NCI-H460 (cell line): ENCODE measurements around the gene MIDN. TPM values are rescaled to one million over a fixed set of nuclear protein-coding genes. Genes with fewer than 3 reads are reported as not detected.

Source experiments
- DNase-seq: peaks from one replicate; pipeline ENCODE4 v3.0.0-alpha.2; 2016; ENCODE audit warnings: low read depth; ENCODE audit errors: extremely low read depth
- total RNA-seq: library from RNA; depleted of rRNA; stranded (reverse); fragments of >200 nt; shearing (Covaris generic); gene quantifications from 2 replicates; pipeline ENCODE4 v1.2.3, GENCODE V29; 2014

Gene MIDN
- total RNA-seq, 1 experiment from 2014 or later: 16.5 TPM

DNA sequence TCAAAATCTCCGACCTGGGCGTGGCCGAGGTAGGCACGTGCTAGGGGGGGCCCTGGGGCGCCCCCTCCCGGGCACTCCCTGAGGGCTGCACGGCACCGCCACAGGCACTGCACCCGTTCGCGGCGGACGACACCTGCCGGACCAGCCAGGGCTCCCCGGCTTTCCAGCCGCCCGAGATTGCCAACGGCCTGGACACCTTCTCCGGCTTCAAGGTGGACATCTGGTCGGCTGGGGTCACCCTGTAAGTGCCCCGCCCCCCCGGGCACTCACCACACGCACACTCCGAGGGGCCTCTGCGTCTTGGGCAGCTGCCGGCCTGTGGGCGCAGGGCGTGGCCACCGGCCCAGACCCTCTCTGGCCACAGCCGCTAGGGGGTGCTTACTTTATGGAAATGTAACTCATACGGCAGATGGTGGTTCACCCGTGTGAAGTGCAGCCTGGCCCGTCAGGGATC, 27.9 kb upstream of the MIDN start:
- no peak for DNase-seq

DNA sequence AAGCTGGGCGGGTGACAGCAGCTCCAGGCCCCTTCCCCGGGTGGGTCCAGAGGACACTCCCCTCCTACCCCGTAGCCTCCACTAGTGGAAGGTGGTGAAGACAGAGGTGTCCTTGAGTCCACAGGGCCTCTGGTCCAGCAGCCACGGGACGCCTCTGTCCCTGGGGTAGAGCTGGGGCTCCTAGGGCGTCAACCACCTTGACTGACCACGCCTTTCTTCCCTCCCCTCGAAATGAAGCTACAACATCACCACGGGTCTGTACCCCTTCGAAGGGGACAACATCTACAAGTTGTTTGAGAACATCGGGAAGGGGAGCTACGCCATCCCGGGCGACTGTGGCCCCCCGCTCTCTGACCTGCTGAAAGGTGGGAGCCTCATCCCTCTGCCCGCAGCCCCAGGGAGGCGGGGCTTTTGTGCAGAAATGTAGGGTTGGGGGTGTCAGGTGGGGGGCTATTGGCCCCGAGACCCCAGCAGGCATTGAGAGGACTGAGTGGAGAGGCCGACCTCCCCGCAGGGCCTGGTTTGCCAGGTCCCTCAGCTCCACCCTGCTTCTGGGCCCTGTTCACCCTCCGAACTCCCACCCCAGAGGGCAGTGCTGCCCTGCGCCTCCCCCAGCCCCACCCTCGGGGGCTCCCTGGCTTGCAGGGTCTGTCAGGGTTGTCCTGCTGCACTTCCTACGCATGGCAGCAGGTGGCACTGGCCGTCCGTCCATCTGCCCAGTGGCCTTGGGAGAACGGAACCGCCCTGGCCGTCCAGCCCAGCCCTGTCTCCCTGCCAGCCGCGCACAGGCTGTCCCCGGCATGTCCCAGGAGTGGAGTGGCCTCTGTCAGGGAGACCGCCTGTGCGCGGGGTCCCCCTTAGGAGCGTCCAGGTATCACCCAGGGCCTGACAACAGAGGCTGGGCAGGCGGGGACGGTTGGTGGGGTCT, 27.1 kb upstream of the MIDN start:
- DNase-seq: peak; percentile 45

DNA sequence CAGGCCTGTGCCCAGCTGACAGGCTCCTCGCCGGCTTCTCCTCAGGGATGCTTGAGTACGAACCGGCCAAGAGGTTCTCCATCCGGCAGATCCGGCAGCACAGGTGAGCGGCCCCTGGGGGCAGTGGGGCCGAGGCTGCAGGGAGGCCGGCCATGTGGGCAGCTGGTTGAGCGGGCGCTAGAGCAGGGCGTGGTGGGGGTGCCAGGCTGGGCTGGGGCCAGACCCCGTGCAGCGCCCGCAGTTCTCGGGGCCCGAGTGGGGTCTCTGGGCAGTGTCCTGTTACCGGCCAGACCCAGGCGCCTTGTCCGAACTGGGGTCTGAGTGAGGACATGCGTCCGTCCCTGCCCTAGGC, 26.5 kb upstream of the MIDN start:
- no peak for DNase-seq

DNA sequence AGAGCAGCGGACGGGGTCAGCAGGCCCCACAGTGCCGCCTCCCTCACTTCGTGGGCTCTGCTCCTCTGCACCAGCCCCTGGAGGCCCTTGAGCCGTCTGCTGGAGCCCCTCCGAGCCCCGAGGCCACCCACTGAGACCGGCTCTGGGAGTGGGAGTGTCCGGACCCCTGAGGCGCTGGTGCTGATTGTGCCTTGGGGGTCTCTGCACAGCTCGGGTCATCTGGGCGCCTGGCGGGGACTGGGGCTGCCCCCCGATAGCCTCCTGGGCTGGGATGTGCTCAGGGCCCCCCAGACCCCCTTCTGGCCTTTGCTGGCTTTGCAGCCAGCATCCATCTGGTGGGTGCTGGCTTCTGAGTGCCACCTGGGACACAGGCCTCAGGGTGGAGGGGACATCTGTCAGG, 26.0 kb upstream of the MIDN start:
- no peak for DNase-seq

DNA sequence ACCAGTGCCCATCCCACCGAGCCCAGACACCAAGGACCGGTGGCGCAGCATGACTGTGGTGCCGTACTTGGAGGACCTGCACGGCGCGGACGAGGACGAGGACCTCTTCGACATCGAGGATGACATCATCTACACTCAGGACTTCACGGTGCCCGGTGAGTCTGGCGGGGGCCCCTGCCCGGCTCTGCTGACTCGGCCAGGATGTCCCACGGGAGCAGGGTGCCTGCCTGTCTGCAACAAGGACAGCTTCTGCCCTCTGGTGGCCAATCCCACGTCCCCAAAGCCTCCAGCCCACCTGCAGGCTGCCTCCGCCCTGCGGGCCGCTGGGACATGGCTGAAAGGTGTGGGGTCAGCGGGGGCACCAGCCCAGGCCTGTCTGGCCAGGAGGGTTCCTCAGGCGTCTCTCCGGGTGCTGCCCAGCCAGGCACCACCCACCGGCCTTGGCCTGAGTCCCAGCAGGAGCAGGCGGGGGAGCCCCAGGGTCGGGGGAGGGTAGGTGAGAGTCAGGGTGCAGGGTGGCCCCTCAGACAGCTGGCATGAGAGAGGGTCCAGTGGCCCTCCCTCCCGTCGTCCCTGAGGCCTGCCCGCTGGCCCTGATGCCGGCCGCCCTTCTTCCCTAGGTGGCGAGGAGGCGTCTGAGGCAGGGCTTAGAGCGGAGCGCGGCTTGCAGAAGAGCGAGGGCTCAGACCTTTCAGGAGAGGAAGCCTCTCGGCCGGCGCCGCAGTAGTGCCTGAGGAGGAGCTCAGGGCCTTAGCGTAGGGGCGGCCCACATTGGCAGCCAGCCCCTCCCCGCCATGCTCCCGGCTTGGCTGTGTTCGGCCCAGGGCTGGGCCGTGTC, 25.1 kb upstream of the MIDN start:
- DNase-seq: no peak

DNA sequence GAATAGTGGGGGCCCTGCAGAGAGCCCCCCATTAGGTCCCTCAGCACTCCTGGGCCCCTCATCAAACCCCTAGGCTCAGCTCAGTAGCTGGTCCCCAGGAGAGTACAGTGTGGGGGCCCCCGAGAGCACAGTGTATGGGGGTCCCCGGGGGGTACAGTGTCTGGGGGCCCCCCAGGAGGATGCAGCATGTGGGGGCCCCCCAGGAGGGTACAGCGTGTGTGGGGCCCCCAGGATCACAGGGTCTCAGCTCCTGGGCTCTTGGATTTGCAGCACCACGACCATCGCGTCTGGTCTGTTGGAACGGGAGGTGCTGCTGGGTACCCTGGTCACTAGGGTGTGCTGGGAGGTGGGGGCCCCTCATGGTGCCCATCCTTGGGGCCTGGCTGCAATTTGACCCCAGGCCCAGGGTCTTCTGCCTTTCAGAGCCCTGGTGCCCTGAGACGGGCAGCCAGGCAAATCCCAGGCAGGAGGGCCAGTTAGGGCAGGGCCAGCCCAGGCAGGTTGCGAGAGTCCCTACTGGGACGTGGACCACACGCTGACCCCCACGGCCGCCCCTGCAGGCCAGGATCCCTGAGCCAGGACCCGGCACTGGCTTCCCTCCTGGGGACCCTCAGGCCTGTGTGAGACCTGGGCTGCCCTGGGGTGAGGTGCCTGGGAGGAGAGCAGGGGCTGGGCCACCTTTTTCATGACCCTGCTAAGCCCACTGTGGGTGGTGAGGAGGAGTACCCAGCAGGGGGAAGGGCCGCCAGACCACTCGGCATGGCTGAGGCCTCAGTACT, 24.1 kb upstream of the MIDN start:
- no peak for DNase-seq

DNA sequence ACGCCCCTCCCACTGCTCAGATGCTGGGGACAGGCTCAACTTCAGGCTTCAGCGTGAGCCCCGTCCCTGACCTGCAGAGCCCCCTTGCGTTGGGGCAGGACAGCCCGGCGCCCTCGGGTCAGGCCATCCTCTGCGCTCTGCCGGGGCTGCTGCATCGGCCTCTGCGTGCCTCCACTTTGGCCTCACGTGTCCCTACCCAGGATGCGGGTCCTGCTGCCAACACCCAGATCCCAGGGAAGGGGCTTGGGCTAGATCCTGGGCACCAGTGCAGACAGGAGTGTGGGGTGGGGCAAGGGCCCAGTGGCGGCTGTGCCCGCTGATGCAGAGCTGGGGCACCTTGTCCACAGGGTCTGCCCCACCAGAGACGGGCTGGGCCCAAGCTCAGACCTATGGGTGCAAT, 23.5 kb upstream of the MIDN start:
- DNase-seq: no peak

DNA sequence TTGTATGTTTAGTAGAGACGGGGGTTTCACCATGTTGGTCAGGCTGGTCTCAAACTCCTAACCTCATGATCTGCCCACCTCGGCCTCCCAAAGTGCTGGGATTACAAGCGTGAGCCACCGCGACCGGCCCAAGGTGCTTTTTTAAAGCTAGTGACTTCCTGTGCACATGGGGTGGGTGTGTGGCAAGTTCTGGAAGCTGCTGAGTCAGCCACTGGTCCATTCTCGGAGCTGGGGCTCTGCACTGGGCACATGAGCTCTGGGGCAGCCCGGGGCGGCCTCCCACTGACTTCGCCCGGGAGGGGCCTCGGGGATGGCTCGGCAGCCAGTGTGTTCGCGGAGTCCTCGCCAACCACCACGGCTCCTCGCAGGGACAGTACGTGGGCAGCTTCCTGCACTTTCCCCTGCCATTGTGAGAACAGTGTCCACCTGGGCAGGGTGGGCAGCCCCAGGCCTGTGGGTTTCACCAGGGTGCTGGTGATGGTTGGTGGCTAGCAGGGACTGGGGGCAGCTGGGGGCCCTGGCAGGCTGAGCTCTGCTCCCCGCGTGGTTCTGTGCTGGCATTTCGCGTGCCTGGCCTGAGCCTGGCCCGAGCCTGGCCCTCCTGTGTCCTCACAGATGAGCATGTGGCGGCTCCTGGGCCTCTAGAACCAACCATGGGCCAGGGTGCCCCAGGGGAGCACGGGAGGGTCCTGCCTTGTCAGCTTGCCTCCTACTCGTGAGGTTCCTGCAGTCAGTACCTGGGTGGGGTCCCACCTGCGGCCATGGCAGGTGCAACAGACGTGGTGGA, 22.8 kb upstream of the MIDN start:
- no peak for DNase-seq

DNA sequence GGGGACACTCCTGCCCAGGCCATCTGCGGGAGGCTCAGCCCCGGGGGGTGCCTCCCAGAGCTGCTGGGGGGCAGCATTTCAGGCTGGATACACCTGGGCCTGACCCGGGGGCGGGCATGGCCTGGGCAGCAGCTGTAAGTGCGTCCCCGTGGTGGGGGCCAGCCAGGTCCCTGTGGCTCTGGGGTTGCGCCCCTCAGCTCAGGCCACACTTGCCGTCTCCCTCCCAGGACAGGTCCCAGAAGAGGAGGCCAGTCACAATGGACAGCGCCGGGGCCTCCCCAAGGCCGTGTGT, 22.2 kb upstream of the MIDN start:
- no peak for DNase-seq

DNA sequence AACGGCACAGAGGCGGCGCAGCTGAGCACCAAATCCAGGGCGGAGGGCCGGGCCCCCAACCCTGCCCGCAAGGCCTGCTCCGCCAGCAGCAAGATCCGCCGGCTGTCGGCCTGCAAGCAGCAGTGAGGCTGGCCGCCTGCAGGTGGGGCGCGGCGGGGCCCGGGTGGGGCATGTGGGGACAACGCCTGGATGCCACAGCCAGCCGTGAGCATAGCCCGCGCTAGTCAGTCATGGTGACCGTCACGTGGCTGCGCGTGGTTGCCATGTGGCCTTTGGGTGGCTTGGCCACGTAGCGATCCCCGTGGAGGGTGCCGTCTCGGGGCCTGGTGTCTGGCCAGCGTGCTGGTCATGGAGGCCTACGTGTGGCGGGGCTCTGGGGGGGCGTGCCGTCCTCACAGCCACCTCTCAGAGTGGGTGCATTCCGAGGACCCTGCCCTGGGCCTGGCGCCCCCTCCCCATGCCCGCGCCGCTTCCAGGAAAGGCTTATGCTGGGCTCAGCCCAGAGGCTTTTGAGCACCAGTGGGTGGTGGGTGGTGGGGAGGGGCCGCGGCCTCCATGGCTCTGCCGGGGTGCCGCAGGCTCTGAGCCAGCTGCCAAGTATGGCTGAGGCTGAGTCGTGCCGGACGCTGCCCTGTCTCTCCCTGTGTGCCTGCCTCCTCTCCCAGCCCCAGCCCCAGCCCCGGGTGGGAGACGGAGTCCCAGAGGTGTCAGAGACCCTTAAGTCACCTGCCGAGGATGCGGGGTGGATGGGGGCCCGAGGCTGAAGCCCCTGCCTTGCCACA, 21.7 kb upstream of the MIDN start:
- no peak for DNase-seq

DNA sequence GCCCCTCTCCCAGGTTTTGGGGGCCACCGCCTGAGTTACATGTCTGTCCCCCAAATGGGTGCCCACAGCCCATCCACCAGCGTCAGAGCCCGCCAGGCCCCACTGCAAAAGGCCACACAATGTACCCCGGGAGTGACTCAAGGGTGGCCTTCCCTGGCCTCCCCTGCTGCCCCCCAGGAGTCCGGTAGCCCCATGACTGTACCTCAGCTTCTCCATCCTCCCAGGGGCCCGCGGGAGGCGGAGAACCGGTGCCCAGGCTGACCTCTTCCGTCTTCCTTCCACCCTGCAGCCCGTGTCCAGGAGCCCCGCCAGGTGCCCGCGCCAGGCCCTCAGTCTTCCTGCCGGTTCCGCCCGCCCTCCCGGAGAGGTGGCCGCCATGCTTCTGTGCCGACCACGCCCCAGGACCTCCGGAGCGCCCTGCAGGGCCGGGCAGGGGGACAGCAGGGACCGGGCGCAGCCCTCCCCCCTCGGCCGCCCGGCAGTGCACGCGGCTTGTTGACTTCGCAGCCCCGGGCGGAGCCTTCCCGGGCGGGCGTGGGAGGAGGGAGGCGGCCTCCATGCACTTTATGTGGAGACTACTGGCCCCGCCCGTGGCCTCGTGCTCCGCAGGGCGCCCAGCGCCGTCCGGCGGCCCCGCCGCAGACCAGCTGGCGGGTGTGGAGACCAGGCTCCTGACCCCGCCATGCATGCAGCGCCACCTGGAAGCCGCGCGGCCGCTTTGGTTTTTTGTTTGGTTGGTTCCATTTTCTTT, 20.9 kb upstream of the MIDN start:
- no peak for DNase-seq

DNA sequence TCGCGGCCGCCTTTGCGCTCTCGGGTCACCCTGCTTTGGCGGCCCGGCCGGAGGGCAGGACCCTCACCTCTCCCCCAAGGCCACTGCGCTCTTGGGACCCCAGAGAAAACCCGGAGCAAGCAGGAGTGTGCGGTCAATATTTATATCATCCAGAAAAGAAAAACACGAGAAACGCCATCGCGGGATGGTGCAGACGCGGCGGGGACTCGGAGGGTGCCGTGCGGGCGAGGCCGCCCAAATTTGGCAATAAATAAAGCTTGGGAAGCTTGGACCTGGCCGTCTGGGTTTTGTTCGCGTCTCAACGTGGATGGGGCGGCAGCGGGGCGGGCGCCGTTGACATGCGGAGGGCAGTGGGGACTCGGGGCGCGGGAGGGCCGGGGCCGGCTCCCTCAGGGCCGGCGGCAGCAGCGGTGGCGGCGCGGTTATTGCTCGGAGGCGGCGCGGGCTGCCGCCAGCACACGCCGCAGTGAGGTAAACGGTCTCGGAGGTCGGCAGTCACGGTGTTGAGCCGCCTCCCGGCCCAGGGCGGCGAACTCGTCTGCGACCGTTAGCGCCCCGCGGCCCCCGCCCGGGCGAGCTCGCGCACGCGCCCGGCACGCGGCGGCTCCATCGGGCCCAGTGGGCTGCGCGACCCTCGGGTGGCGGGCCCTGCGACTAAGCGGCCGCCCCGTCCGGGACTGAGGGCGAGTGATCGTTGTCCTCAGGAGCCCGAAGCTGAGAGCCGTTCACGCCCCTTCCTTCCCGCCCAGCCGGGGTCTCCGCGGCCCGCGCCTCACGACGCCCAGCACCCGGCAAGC, 20.0 kb upstream of the MIDN start:
- no peak for DNase-seq

DNA sequence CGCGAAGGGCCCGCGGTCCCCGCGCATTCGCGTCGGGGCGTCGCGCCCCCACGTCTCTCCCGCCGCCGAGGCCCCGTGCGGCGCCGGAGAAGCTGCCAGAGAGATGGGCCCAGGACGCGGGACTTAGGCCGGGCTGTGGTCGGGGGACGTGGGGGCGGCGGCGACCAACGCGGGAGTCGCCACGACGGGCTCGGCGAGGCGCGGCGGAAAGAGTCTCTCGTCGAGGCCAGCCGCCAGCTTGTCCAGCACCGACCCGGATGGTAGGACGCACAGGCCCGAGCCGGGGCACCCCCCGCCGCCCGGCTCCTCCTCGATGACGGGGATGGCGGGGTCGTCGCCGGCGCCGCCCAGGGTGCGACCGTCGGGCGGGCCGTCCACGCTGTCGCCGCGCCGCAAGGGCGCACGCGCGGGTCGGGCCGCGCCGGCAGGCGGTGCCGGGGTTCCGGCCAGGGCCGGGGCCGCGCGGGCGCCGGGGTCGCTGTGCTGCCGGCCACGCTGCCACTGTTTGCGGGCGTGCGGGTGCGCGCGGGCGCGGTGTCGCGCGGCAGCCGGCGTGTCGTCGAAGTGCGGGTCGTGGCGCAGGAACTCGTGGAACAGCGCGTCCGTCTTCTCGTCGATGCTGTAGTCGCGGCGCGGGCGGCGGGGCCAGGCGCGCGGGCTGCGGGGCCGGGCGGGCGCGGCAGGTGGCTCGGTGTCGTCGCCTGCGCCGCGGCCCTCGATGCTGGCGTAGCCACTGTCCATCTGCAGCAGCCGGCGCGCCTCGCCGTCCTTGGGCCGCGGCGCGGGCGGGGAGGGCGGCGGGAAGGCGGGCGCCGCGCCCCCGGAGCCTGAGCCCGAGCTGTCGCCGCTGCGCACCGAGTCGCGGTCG, 19.1 kb upstream of the MIDN start:
- no peak for DNase-seq

DNA sequence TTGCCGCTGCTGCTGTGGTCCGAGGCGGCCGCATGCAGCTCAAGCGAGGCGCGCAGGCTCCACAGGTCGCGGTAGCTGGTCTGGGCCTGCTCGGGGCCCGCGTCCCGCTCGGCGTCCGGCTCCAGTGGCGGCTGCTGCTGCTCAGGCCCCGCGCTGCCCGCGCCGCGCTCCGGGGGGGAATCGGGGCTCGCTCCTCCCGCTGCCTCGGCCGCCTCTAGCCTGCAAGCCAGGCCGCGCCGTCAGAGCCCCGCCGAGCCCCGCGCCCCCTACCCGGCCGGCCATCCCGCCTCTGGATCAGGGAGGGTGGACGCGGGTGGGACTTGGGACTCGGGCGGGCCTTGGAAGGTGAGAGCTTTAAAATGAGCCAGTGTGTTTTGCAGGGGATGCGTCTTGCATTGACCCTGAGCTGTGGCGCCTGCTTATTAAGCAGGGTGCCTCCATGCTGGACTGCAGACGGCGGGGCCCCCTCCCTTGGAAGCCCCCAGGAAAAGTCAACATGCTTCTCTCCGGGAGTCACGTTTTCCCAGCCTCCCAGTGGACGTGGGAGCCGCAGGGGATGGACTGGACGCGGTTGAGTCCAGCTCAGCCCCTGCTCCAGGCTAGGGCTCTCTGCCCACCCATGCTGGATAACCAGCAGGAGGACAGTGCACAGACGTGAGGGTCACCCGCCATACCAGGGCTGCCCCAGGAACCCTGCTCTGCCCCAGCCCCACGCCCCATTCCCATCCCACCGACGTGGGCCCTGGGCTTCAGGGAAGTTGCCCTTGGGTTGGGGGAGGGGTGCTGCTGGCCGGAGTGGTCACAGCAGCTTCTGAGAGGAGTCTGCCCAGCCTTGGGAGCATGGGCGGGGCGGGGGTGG, 18.2 kb upstream of the MIDN start:
- DNase-seq: no peak

DNA sequence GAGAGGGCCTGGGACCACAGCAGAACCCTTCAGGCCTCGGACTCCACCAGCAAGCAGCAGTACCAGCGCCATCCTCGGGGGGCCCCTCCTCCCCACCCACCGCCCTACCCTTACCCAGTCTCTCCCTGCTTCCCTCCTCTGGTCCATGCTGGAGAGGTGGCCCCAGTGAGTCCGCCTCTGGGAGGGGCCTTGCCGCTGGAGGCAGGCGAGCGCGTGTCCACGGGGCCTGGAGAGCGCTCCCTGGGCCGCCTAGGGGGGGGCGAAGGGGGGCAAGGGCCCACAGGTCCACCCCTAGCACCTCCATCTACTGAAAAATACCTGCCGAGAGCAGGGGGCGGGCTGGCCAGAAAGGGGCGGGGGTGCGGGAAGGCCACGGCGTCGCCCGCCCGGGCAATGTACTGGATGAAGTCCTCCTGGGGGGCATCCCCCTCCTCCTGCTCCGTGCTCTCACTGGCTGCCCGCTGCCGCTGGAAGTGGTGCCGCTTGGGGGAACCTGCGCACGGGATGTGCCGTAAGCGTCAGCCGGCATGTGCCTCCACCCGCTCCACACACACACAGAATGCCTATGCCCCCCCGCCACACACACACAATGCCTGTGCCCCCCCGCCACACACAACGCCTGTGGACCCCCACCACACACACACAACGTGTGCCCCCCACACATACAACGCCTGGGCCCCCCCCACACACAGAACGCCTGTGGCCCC, 17.4 kb upstream of the MIDN start:
- DNase-seq: no peak
